Loucy (cell line): ENCODE results near the gene CDH4.

Experiments
- H2AFZ ChIP-seq: fragments of 200-600 bp; sonication (generic); 2 replicates; pipeline ENCODE4 v1.6.0; 2016; ENCODE audit warnings: antibody characterized with exemption, mild to moderate bottlenecking, low read length, moderate library complexity
- H3F3A ChIP-seq: fragments of 200-600 bp; 2 replicates; pipeline ENCODE4 v1.6.0; 2016; ENCODE audit warnings: antibody characterized with exemption, low read depth, mild to moderate bottlenecking
- H3K27me3 ChIP-seq: fragments of 200-600 bp; sonication (generic); 2 replicates; pipeline ENCODE4 v1.6.1; 2014; ENCODE audit warnings: low read length, mild to moderate bottlenecking; ENCODE audit not compliant: insufficient read depth, poor library complexity, severe bottlenecking
- H3K36me3 ChIP-seq: fragments of 200-600 bp; sonication (generic); 2 replicates; pipeline ENCODE4 v1.6.1; 2016; ENCODE audit warnings: low read length; ENCODE audit not compliant: insufficient read depth
- H3K4me1 ChIP-seq: fragments of 200-600 bp; sonication (generic); 2 replicates; pipeline ENCODE4 v1.5.1; 2014; ENCODE audit warnings: low read length, mild to moderate bottlenecking; ENCODE audit not compliant: insufficient read depth, poor library complexity, severe bottlenecking
- H3K4me2 ChIP-seq: fragments of 200-600 bp; sonication (generic); 2 replicates; pipeline ENCODE4 v1.6.0; 2014; ENCODE audit warnings: antibody characterized with exemption, low read length, low read depth, mild to moderate bottlenecking; ENCODE audit not compliant: poor library complexity, severe bottlenecking
- H3K4me3 ChIP-seq: fragments of 200-600 bp; sonication (generic); 2 replicates; pipeline ENCODE4 v1.5.1; 2014; ENCODE audit warnings: low read length, mild to moderate bottlenecking, mixed read lengths; ENCODE audit not compliant: poor library complexity, severe bottlenecking
- H3K79me2 ChIP-seq: fragments of 200-600 bp; sonication (generic); 2 replicates; pipeline ENCODE4 v1.6.1; 2014; ENCODE audit warnings: low read length; ENCODE audit not compliant: insufficient read depth
- H3K9ac ChIP-seq: fragments of 200-600 bp; sonication (generic); 2 replicates; pipeline ENCODE4 v1.6.0; 2014; ENCODE audit warnings: mild to moderate bottlenecking, low read depth, low read length, moderate library complexity; ENCODE audit not compliant: poor library complexity, severe bottlenecking
- H3K9me2 ChIP-seq: fragments of 200-600 bp; sonication (generic); replicated peaks from 2 replicates; pipeline ENCODE4 v1.6.1; 2016; ENCODE audit warnings: low read depth, low read length, mixed read lengths
- H3K9me3 ChIP-seq: fragments of 200-600 bp; sonication (generic); 2 replicates; pipeline ENCODE4 v1.6.1; 2014; ENCODE audit warnings: mild to moderate bottlenecking, antibody characterized with exemption, low read length, low read depth; ENCODE audit not compliant: insufficient read depth
- H4K20me1 ChIP-seq: fragments of 200-600 bp; sonication (generic); 2 replicates; pipeline ENCODE4 v1.6.0; 2014; ENCODE audit warnings: antibody characterized with exemption, low read length, mild to moderate bottlenecking; ENCODE audit not compliant: insufficient read depth, poor library complexity, severe bottlenecking
- CTCF ChIP-seq: fragments of 200-600 bp; sonication (generic); conservative IDR thresholded peaks from 2 replicates; pipeline ENCODE4 v1.5.1; 2014; ENCODE audit warnings: mild to moderate bottlenecking, antibody characterized with exemption, low read length
- EZH2phosphoT487 ChIP-seq: fragments of 200-600 bp; IDR thresholded peaks from 2 replicates; pipeline ENCODE4 v1.6.1; 2018; ENCODE audit warnings: antibody characterized with exemption, mild to moderate bottlenecking, moderate library complexity, borderline replicate concordance

CDH4 gene

GRCh38 chr20:61361501-61361900 is 109.4 kb downstream of the CDH4 start:
- Histone ChIP-seq H3K9me3 (no peaks in the 10 kb centered on the region), H3K9ac (no peak overlapping the region), H3K27me3 (no peaks in the 10 kb centered on the region), H3K79me2 (no peaks in the 10 kb centered on the region), H3K9me2 (no peaks in the 10 kb centered on the region), H3K36me3 (no peaks in the 10 kb centered on the region), H3K4me2 (no peak overlapping the region), H2AFZ (no peak overlapping the region), H4K20me1 (no peaks in the 10 kb centered on the region), H3K4me3 (no peak overlapping the region), H3F3A (no peaks in the 10 kb centered on the region), H3K4me1 (no peaks in the 10 kb centered on the region)
- TF ChIP-seq CTCF (no peak), EZH2phosphoT487 (no peak)

- Histone ChIP-seq H3K4me3 (no peak overlapping the region), H3K9ac (no peak overlapping the region), H4K20me1 (no peaks in the 10 kb centered on the region), H3K79me2 (no peaks in the 10 kb centered on the region), H2AFZ (no peak overlapping the region), H3K4me1 (no peaks in the 10 kb centered on the region), H3K9me3 (no peaks in the 10 kb centered on the region), H3K27me3 (no peaks in the 10 kb centered on the region), H3K4me2 (no peak overlapping the region), H3F3A (no peaks in the 10 kb centered on the region), H3K36me3 (no peaks in the 10 kb centered on the region), H3K9me2 (no peaks in the 10 kb centered on the region)
- TF ChIP-seq EZH2phosphoT487 (no peak), CTCF (no peak)
Measured at GRCh38 chr20:61364147-61364546, 112.1 kb downstream of the CDH4 start.

GRCh38 chr20:61366914-61367313 is 114.9 kb downstream of the CDH4 start:
- H3K9me3 ChIP-seq, result no peaks in the 10 kb centered on the region
- no peaks in the 10 kb centered on the region for H3K79me2 ChIP-seq
- H3K9ac ChIP-seq, result no peak overlapping the region
- no peaks in the 10 kb centered on the region for H3K4me1 ChIP-seq
- H3K4me3 ChIP-seq, result no peak overlapping the region
- H3F3A ChIP-seq, result no peaks in the 10 kb centered on the region
- TF ChIP-seq EZH2phosphoT487 (no peak), CTCF (no peak)
- no peak overlapping the region for H2AFZ ChIP-seq
- H3K27me3 ChIP-seq, result no peaks in the 10 kb centered on the region
- no peak overlapping the region for H3K4me2 ChIP-seq
- H4K20me1 ChIP-seq, result no peaks in the 10 kb centered on the region
- H3K36me3 ChIP-seq, result no peaks in the 10 kb centered on the region
- H3K9me2 ChIP-seq, result no peaks in the 10 kb centered on the region
